Fibroblast of mammary gland (primary cell): ENCODE results near the gene FCMR.

Experiments used
- DNase-seq: peaks from one replicate; pipeline ENCODE4 v3.0.0-alpha.2; 2010; ENCODE audit warnings: low read depth
- H3K4me3 ChIP-seq: 2 replicates; pipeline ENCODE4 v1.5.1; 2011; ENCODE audit warnings: low read depth, mild to moderate bottlenecking, low read length, moderate library complexity; ENCODE audit not compliant: control insufficient read depth
- TF ChIP-seq, protein P1 (sequence below): conservative IDR thresholded peaks from 2 replicates; pipeline ENCODE4 v1.5.1; 2011; ENCODE audit warnings: low read depth, low read length, inconsistent platforms; ENCODE audit not compliant: control insufficient read depth, insufficient read depth

Gene FCMR

DNA sequence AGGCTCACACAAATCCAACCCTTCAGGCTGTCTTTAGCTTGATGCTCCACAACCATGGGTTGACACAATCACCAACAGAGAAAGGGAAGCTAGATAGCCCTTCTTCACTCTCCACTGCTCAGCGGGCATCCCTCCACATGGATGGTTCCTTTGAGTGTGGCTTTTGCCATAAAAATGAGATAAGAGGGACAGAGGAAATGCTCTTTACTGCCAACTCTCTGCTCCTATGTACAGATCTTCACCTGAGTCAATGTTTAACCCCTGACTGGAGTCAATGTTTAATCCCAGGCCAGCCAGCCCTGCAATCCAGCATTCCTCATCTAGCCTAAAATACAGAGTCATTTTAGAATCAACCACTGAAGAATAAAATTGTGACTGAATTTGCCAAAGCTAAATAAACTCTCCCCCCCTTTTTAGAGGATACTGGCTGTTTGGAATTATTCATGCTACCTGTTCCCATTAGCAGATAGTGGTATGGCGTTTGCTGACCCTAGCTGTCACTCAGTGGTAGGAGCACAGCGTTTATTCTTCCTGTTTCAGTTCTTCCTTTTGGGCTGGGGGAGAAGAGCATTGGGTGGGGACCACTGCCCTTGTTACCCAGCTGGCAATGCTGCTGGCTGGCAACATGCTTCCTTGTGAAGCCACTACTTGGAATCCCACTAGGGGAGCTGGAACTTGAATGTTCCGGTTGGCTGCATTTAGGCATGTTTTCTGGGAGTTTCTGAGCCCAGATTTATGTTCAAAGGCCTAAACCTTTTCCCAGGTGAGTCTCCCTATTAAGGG lies 29.8 kb upstream of the FCMR start:
- no peak for DNase-seq
- H3K4me3 ChIP-seq = no peak overlapping the region
- TF ChIP-seq, protein P1, sequence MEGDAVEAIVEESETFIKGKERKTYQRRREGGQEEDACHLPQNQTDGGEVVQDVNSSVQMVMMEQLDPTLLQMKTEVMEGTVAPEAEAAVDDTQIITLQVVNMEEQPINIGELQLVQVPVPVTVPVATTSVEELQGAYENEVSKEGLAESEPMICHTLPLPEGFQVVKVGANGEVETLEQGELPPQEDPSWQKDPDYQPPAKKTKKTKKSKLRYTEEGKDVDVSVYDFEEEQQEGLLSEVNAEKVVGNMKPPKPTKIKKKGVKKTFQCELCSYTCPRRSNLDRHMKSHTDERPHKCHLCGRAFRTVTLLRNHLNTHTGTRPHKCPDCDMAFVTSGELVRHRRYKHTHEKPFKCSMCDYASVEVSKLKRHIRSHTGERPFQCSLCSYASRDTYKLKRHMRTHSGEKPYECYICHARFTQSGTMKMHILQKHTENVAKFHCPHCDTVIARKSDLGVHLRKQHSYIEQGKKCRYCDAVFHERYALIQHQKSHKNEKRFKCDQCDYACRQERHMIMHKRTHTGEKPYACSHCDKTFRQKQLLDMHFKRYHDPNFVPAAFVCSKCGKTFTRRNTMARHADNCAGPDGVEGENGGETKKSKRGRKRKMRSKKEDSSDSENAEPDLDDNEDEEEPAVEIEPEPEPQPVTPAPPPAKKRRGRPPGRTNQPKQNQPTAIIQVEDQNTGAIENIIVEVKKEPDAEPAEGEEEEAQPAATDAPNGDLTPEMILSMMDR = no peak

DNA sequence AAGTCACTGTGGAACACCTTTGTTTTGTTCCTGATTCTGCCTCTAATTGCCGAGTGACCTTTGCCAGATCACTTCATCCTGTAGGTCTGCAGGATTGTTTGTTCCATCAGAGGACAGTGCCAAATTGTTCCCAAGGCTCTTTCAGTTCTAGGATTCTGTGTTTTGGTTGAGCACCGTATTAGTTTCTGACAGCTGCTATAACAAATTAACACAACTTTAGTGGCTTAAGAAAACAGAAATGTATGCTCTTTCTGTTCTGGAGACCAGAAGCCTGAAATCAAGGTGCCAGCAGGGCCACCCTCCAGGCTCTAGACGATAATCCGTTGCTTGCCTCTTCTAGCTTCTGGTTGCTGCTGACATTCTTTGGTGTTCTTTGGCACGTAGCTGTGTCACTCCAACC lies 27.9 kb upstream of the FCMR start:
- DNase-seq = no peak

DNA sequence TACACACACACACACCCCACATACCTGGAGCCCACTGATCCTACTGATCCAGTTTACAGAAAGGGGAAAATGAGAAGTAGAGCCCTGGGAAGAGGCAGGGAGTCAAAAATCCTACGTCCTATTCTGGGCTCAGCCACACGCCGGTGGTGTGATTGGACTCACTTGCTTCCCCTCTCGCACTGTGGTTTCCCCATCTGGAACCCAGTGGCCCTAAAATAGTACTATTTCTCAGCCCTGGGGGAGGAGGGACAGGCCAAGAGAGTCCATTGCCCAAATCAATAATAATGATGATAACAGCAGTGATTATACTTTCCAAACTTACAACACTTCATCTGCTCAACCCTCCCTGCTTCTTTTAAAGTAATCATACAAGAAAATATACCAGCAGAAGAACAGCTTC lies 27.5 kb upstream of the FCMR start:
- TF ChIP-seq, protein P1 = no peak
- H3K4me3 ChIP-seq = no peak overlapping the region
- no peak for DNase-seq

More for the DNA sequence above, 27.9 kb upstream of the FCMR start:
- no peak overlapping the region for H3K4me3 ChIP-seq
- TF ChIP-seq, protein P1 = no peak

DNA sequence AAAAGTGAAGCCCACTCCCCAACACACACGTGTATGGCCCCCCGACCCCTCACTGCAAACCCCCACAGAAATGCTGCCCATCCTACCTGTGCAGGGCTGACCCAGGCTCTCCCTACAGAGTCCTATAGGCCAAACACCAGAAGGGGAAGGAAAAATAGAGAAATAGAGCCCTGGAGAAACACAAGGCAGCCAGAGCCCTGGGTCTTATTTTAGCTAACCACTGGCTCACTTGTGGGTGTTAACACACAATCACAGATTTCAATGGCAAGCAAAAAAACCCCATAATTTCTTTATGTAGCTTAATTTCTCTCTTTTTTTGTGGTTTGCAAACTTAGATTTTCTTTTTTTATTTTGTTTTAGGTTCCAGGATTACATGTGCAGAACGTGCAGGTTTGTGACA lies 25.5 kb upstream of the FCMR start:
- H3K4me3 ChIP-seq = no peak overlapping the region
- TF ChIP-seq, protein P1 = no peak
- DNase-seq = no peak

DNA sequence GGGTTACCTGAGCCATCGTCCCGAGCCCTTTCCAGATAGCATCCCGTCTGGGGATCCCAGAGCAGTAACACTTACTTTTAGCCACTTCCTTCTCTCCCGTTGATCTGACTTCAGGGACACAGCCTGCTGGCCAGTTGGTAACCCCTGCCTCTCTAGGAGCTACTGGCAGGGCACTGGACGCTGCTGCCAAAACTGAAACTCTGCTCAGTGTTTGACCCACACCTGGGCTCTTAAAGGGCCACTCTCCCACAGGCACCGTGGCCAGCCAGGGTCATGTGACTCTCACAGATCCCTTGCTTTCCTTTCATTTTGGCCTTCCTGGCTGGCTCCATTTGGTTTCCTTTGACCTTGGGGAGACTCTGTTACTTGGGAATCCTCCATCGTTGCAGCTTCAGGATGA lies 24.5 kb upstream of the FCMR start, which contains the start of gene PIGR:
PIGR (minus strand) TSS at position 206 of the 400 bp plus-strand sequence. CDS start 5,935 bp downstream, outside the sequence.
- TF ChIP-seq, protein P1 = no peak
- H3K4me3 ChIP-seq = no peak within 1 kb of the TSS
- DNase-seq = no peak

DNA sequence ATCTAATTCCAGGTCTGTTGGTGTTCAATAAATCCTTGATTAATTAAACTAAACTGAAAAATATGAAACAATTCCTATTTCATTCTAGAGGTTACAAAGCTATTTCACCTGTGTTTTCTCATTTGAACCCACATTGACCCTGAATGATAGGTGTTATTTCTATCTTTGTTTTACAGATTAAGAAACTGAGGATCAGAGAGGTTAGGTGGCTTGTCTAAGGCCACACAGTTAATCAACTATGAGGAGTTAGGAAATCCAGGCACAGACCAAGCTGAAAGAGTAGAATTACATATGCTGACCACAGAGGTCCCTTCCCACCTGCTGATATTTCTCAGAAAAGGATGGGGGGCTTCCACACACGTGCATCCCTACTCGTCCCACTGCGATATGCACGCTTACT lies 24.0 kb upstream of the FCMR start:
- no peak for DNase-seq
- TF ChIP-seq, protein P1 = no peak
- no peak overlapping the region for H3K4me3 ChIP-seq
